ENCODE results near the gene FOXP1. TPM values are rescaled to one million over a fixed set of nuclear protein-coding genes. Genes with fewer than 3 reads are reported as not detected.

Gene FOXP1
- total RNA-seq, 4 donors from 2014 or later: 86.4 to 107 (median 93.8) TPM

GRCh38 chr3:71206305-71207165 lies 377.0 kb downstream of the FOXP1 start:
- Histone ChIP-seq H3K4me1 (peaks cover 0 to 56% (median 27%) of the 10 kb centered on the region in 4 donors), H3K27ac (no peak overlapping the region), H3K4me3 (no peak overlapping the region), H3K9me3 (no peaks in the 10 kb centered on the region), H3K36me3 (no peaks in the 10 kb centered on the region), H3K27me3 (no peaks in the 10 kb centered on the region)
- no peak for TF ChIP-seq CTCF (IDR thresholded peaks at IDR 0.05)
- TF ChIP-seq EP300 (IDR thresholded peaks at IDR 0.05): no peak
- TF ChIP-seq POLR2A (IDR thresholded peaks at IDR 0.05): no peak
- WGBS, 2 donors: 86 to 88% methylated on average over 10 of the region's 10 CpGs
- DNase-seq (ENCODE audit: low spot score in 2 of 2): no peak

GRCh38 chr3:71203727-71204488 lies 379.6 kb downstream of the FOXP1 start:
- Histone ChIP-seq H3K27me3 (no peaks in the 10 kb centered on the region), H3K4me3 (no peak overlapping the region), H3K27ac (no peak overlapping the region), H3K4me1 (peaks cover 0 to 30% (median 14%) of the 10 kb centered on the region in 4 donors), H3K9me3 (no peaks in the 10 kb centered on the region), H3K36me3 (no peaks in the 10 kb centered on the region)
- TF ChIP-seq CTCF (IDR thresholded peaks at IDR 0.05) (no peak), POLR2A (IDR thresholded peaks at IDR 0.05) (no peak), EP300 (IDR thresholded peaks at IDR 0.05) (no peak)
- WGBS, 2 donors: 86 to 87% methylated on average over 4 of the region's 4 CpGs
- no peak for DNase-seq (ENCODE audit: low spot score in 2 of 2)

- 58 to 59% methylated on average over 5 of the region's 5 CpGs for WGBS, 2 donors
- Histone ChIP-seq H3K9me3 (no peaks in the 10 kb centered on the region), H3K4me1 (peaks cover 0 to 21% (median 11%) of the 10 kb centered on the region in 4 donors), H3K27ac (no peak overlapping the region), H3K4me3 (no peak overlapping the region), H3K36me3 (no peaks in the 10 kb centered on the region), H3K27me3 (no peaks in the 10 kb centered on the region)
- DNase-seq (ENCODE audit: low spot score in 2 of 2): no peak
- no peak for TF ChIP-seq CTCF (IDR thresholded peaks at IDR 0.05)
- no peak for TF ChIP-seq POLR2A (IDR thresholded peaks at IDR 0.05)
- no peak for TF ChIP-seq EP300 (IDR thresholded peaks at IDR 0.05)
Measured at GRCh38 chr3:71202848-71203533, 380.5 kb downstream of the FOXP1 start.

GRCh38 chr3:71201939-71202338 lies 381.6 kb downstream of the FOXP1 start:
- WGBS, 2 donors: 44 to 67% methylated on average over 1 of the region's 1 CpG
- DNase-seq (ENCODE audit: low spot score in 2 of 2): peak; percentile 59 to 86

More at GRCh38 chr3:71201939-71202338, 381.6 kb downstream of the FOXP1 start:
- Histone ChIP-seq H3K4me1 (peaks cover 0 to 20% (median 11%) of the 10 kb centered on the region in 4 donors), H3K9me3 (no peaks in the 10 kb centered on the region), H3K27ac (peak overlapping the region in 1 of 4 donors; percentile 42), H3K36me3 (no peaks in the 10 kb centered on the region), H3K4me3 (no peak overlapping the region), H3K27me3 (no peaks in the 10 kb centered on the region)
- TF ChIP-seq CTCF (IDR thresholded peaks at IDR 0.05) (no peak), EP300 (IDR thresholded peaks at IDR 0.05) (peak in 1 of 2 donors; percentile 29)
